Testis (tissue), 3 donors: Measurements from ENCODE around the gene PLEKHM3. TPM values are rescaled to one million over a fixed set of nuclear protein-coding genes. Genes with fewer than 3 reads are reported as not detected.

ENCODE experiments used
- DNase-seq: peaks from one replicate; pipeline ENCODE4 v3.0.0-alpha.2; 2019
- H3K27ac ChIP-seq, 2 donors: fragments of 200-600 bp; sonication (generic); one replicate each; pipeline ENCODE4 v1.5.1; 2019
- H3K27me3 ChIP-seq: fragments of 200-600 bp; sonication (generic); one replicate; pipeline ENCODE4 v1.5.1; 2019
- H3K36me3 ChIP-seq: fragments of 200-600 bp; sonication (generic); one replicate; pipeline ENCODE4 v1.5.1; 2017; ENCODE audit warnings: low read depth; ENCODE audit errors: missing control alignments
- H3K4me1 ChIP-seq: fragments of 200-600 bp; sonication (generic); one replicate; pipeline ENCODE4 v1.5.1; 2019
- H3K4me3 ChIP-seq, 2 donors: fragments of 200-600 bp; sonication (generic); one replicate each; pipeline ENCODE4 v1.5.1; 2017 to 2019
- H3K9me3 ChIP-seq: fragments of 200-600 bp; sonication (generic); one replicate; pipeline ENCODE4 v1.5.1; 2017
- POLR2A ChIP-seq: fragments of 450-650 bp; IDR thresholded peaks from one replicate; pipeline ENCODE4 v1.6.1; 2017; ENCODE audit warnings: antibody characterized with exemption, mild to moderate bottlenecking, moderate library complexity
- WGBS, 2 donors: methylation state at CpG; one replicate each; pipeline ENCODE4 v1.1.5; 2018; 5-methylcytosine and 5-hydroxymethylcytosine counted together
- intact Hi-C: fragments of 100-400 bp; cut with DNase I; formaldehyde crosslinking; loops from one replicate; pipeline ENCODE4 v1.15.1; 2023; ENCODE audit warnings: low total_unique reads
- polyA plus RNA-seq: library from polyadenylated mRNA; stranded (reverse); fragments of 350-450 nt; fragmentation: Illumina TruSeq; extraction: RNeasy Lipid Tissue Mini Kit (QIAGEN cat#74804); gene quantifications from one replicate; pipeline ENCODE4 v1.2.3, GENCODE V29; 2014; ENCODE audit warnings: low read depth, low replicate concordance; ENCODE audit not compliant: insufficient read depth
- total RNA-seq, 2 donors: library from RNA; depleted of rRNA; stranded (reverse); fragments of >200 nt; gene quantifications; one replicate each; pipeline ENCODE4 v1.2.3, GENCODE V29; 2016
- TF ChIP-seq, protein P1 (sequence below), 3 experiments: fragments of 450-650 bp in 2 of 3; fragments of 200-600 bp in 1 of 3; sonication (generic) in 1 of 3; IDR thresholded peaks; one replicate each; pipeline ENCODE4 v1.5.1; 2016 to 2019; ENCODE audit warnings: antibody characterized with exemption in 3 of 3, mild to moderate bottlenecking in 2 of 3, moderate library complexity in 1 of 3

PLEKHM3 gene
- total and polyA plus RNA-seq, 3 donors from 2014 or later = 12.5 to 24.6 (median 21.9) TPM

DNA sequence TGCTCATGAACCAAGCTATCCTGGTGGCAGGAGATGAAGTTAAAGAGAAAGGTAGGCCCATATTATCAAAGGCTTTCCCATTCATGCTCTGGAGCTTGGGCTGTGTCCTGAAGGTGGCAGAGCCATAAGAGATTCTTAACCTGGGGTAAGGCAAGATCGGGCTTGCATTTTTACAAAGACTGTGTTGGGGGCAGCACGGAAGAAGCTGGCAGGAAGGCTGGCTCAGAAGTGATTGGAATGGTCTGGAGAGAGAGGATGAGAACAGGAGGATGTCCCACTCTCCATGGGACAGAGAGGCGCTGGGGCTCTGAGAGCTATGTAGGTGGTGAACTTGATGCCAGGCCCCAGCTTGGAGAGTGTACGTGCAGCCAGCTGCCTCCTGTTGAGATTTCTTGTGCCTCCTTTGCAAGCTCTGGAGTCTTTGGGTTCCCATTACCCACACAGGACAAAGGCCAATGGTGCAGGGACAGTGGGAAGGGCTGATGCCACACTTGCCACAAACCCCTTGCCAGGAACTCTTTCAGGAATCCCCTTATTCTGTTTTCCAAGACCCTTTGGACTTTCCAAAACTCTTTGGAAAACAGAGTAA lies 215.0 kb downstream of the PLEKHM3 start:
- Histone ChIP-seq H3K4me1 (no peaks in the 10 kb centered on the region), H3K27me3 (no peaks in the 10 kb centered on the region), H3K9me3 (no peaks in the 10 kb centered on the region), H3K36me3 (no peaks in the 10 kb centered on the region), H3K4me3 (no peak overlapping the region), H3K27ac (no peak overlapping the region)
- no peak for DNase-seq
- intact Hi-C loops = no loop called here
- TF ChIP-seq POLR2A = no peak
- TF ChIP-seq, protein P1, sequence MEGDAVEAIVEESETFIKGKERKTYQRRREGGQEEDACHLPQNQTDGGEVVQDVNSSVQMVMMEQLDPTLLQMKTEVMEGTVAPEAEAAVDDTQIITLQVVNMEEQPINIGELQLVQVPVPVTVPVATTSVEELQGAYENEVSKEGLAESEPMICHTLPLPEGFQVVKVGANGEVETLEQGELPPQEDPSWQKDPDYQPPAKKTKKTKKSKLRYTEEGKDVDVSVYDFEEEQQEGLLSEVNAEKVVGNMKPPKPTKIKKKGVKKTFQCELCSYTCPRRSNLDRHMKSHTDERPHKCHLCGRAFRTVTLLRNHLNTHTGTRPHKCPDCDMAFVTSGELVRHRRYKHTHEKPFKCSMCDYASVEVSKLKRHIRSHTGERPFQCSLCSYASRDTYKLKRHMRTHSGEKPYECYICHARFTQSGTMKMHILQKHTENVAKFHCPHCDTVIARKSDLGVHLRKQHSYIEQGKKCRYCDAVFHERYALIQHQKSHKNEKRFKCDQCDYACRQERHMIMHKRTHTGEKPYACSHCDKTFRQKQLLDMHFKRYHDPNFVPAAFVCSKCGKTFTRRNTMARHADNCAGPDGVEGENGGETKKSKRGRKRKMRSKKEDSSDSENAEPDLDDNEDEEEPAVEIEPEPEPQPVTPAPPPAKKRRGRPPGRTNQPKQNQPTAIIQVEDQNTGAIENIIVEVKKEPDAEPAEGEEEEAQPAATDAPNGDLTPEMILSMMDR (IDR thresholded peaks at IDR 0.05) = no peak
- 89 to 90% methylated on average over 4 of the region's 4 CpGs for WGBS, 2 donors

DNA sequence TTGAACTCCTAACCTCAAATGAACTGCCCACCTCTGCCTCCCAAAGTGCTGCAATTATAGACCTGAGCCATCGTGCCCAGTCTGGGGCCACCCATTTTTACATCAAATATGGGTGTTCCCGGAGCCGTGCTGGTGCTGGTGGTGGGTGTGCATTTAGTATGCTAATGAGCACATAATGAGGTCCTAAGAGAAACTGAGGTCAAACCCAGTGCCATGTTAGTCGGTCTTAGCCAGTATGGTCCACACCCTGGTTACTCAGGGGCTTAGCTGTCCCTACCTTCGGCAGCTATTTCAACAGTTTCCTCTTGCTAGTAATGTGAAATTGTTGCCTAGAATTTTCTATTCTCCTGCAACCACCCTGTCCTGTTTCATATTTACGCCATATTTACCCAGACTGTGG lies 217.2 kb downstream of the PLEKHM3 start:
- DNase-seq = no peak
- Histone ChIP-seq H3K4me1 (no peaks in the 10 kb centered on the region), H3K36me3 (no peaks in the 10 kb centered on the region), H3K27ac (no peak overlapping the region), H3K27me3 (no peaks in the 10 kb centered on the region), H3K9me3 (no peaks in the 10 kb centered on the region), H3K4me3 (no peak overlapping the region)
- 87 to 94% methylated on average over 6 of the region's 6 CpGs for whole genome bisulfite sequencing, 2 donors
- no peak for TF ChIP-seq POLR2A
- TF ChIP-seq, protein P1 (IDR thresholded peaks at IDR 0.05) = no peak
- intact Hi-C loops = no loop called here

DNA sequence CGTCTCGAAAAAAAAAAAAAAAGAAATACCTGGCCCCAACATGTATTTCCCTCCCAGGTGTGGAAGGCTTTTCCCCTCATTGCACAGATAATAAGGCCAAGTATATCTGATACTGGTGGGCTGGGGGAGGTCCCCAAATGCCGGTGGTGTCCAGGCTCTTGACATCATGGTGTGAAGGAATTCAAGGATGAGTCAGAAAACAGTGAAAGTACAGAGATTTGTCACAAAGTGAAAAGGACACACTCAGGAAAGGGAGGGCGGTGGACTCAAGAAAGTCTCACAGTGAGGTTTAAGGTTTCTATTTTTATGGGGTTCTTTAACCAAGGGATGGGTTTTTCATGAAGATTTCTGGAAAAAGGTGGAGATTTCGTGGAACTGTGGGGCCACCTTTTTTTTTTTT lies 217.8 kb downstream of the PLEKHM3 start:
- no peaks in the 10 kb centered on the region for H3K36me3 ChIP-seq
- intact Hi-C loops = no loop called here
- H3K4me3 ChIP-seq = no peak overlapping the region
- no peak for DNase-seq
- H3K9me3 ChIP-seq = no peaks in the 10 kb centered on the region
- H3K27me3 ChIP-seq = no peaks in the 10 kb centered on the region
- H3K27ac ChIP-seq = no peak overlapping the region
- H3K4me1 ChIP-seq = no peaks in the 10 kb centered on the region
- TF ChIP-seq, protein P1 (IDR thresholded peaks at IDR 0.05) = no peak
- no peak for TF ChIP-seq POLR2A
- whole genome bisulfite sequencing, 2 donors = 74 to 84% methylated on average over 5 of the region's 5 CpGs

DNA sequence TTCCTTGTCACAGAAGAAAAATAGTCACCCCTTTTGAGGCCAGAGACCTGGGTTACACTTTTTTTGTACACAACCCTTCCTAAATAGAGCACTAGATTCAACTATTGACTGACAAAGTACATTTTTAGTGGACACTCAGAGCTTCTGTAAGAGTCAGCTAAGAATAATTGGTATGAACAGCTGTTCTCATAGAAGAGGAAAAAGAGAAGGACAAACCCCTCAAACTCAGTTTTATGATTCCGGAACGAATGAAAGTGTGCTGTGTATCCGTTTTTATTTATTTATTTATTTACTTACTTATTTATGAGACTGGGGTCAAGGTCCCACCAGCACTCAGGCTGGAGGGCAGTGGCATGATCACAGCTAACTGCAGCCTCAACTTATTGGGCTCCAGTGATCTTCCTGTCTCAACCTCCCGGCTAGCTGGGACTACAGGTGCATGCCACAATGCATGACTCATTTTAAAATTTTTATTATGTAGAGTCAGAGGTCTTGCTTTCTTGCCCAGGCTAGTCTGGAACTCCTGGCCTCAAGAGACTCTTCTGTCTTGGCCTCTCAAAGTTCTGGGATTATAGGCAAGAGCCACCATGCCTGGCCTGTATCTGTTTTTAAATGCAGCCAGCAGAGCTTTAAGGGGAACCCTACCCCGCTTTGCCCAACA lies 219.6 kb downstream of the PLEKHM3 start:
- Histone ChIP-seq H3K36me3 (no peaks in the 10 kb centered on the region), H3K27ac (no peak overlapping the region), H3K9me3 (no peaks in the 10 kb centered on the region), H3K4me3 (no peak overlapping the region), H3K27me3 (no peaks in the 10 kb centered on the region), H3K4me1 (no peaks in the 10 kb centered on the region)
- intact Hi-C loops = no loop called here
- TF ChIP-seq, protein P1 (IDR thresholded peaks at IDR 0.05) = no peak
- no peak for TF ChIP-seq POLR2A
- 63 to 73% methylated on average over 5 of the region's 5 CpGs for WGBS, 2 donors
- DNase-seq = no peak

DNA sequence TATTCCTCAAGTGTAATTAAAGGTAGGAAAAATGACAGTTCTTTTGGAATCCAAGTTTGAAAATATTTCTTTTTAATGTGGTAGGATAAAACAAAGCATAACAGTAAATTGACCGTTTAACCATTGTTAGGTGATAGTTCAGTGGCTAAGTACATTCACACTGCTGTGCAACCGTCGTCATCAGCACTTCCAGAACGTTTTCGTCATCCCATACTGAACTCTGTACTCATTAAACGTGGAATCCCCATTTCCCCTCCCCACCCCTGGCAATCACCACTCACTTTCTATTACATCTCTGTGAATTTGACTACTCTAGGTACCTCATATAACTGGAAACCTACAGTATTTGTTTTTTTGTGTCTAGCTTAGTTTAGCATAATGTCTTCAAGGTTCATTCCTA lies 222.7 kb downstream of the PLEKHM3 start:
- no peak for DNase-seq
- Histone ChIP-seq H3K27ac (no peak overlapping the region), H3K4me1 (no peaks in the 10 kb centered on the region), H3K4me3 (no peak overlapping the region), H3K36me3 (no peaks in the 10 kb centered on the region), H3K27me3 (no peaks in the 10 kb centered on the region), H3K9me3 (no peaks in the 10 kb centered on the region)
- 79% methylated on average over 6 of the region's 6 CpGs for WGBS, 2 donors
- TF ChIP-seq, protein P1 (IDR thresholded peaks at IDR 0.05) = no peak
- TF ChIP-seq POLR2A = no peak
- intact Hi-C loops = no loop called here
